Liver (tissue), 9 donors: ENCODE data around the gene SUMO2. TPM values are rescaled to one million over a fixed set of nuclear protein-coding genes. Genes with fewer than 3 reads are reported as not detected.

ENCODE experiments used
- DNase-seq: peaks from one replicate; pipeline ENCODE4 v3.0.0-alpha.2; 2017; ENCODE audit warnings: low spot score
- H3K27ac ChIP-seq, 2 donors: one replicate each; pipeline ENCODE4 v1.7.0; 2013; ENCODE audit warnings: inconsistent platforms in 2 of 2, low read length in 2 of 2, control low read depth in 1 of 2, low read depth in 1 of 2, mild to moderate bottlenecking in 1 of 2
- H3K27me3 ChIP-seq, 4 donors: one replicate each; pipeline versions ENCODE4 v1.6.1 to v1.7.0; 2013; ENCODE audit warnings: low read length in 3 of 4, inconsistent platforms in 1 of 4, mild to moderate bottlenecking in 1 of 4, moderate library complexity in 1 of 4; ENCODE audit not compliant: control insufficient read depth in 4 of 4, insufficient read depth in 4 of 4
- H3K36me3 ChIP-seq, 4 donors: one replicate each; pipeline versions ENCODE4 v1.6.1 to v1.7.0; 2013; ENCODE audit warnings: low read length in 3 of 4, mild to moderate bottlenecking in 3 of 4, low read depth in 1 of 4, moderate library complexity in 1 of 4; ENCODE audit not compliant: control insufficient read depth in 4 of 4, insufficient read depth in 3 of 4
- H3K4me1 ChIP-seq, 4 donors: one replicate each; pipeline versions ENCODE4 v1.6.1 to v1.7.0; 2013; ENCODE audit warnings: low read length in 3 of 4, mild to moderate bottlenecking in 3 of 4, moderate library complexity in 1 of 4; ENCODE audit not compliant: control insufficient read depth in 4 of 4, insufficient read depth in 4 of 4
- H3K4me3 ChIP-seq, 3 donors: one replicate each; pipeline versions ENCODE4 v1.6.1 to v1.7.0; 2013; ENCODE audit warnings: low read length in 3 of 3, control low read depth in 1 of 3, low read depth in 1 of 3, mild to moderate bottlenecking in 1 of 3
- H3K9ac ChIP-seq, 2 donors: one replicate each; pipeline ENCODE4 v1.7.0; 2013; ENCODE audit warnings: low read length in 2 of 2, mild to moderate bottlenecking in 2 of 2, moderate library complexity in 2 of 2, control low read depth in 1 of 2, low read depth in 1 of 2
- H3K9me3 ChIP-seq, 4 donors: one replicate each; pipeline versions ENCODE4 v1.6.1 to v1.7.0; 2013; ENCODE audit warnings: low read length in 3 of 4; ENCODE audit not compliant: control insufficient read depth in 4 of 4
- EGR1 ChIP-seq, 2 donors: IDR thresholded peaks; 2 replicates each; pipeline ENCODE4 v1.6.1; 2016 to 2018; ENCODE audit warnings: antibody characterized with exemption in 2 of 2, low read depth in 2 of 2
- FOXA1 ChIP-seq: IDR thresholded peaks from 2 replicates; pipeline ENCODE4 v1.6.1; 2016; ENCODE audit warnings: antibody characterized with exemption
- FOXA2 ChIP-seq: IDR thresholded peaks from 2 replicates; pipeline ENCODE4 v1.6.1; 2016; ENCODE audit warnings: antibody characterized with exemption
- GABPA ChIP-seq, 2 donors: IDR thresholded peaks in 1 of 2; conservative IDR thresholded peaks in 1 of 2; 2 replicates each; pipeline ENCODE4 v1.6.1; 2016; ENCODE audit warnings: antibody characterized with exemption in 2 of 2, mild to moderate bottlenecking in 1 of 2, moderate library complexity in 1 of 2
- HNF4A ChIP-seq, 2 donors: conservative IDR thresholded peaks; 2 replicates each; pipeline ENCODE4 v1.6.1; 2016; ENCODE audit warnings: antibody characterized with exemption in 2 of 2, mild to moderate bottlenecking in 2 of 2
- JUND ChIP-seq, 2 donors: IDR thresholded peaks; 2 replicates each; pipeline ENCODE4 v1.6.1; 2016; ENCODE audit warnings: antibody characterized with exemption in 2 of 2
- NR2F2 ChIP-seq: IDR thresholded peaks from 2 replicates; pipeline ENCODE4 v1.6.1; 2016; ENCODE audit warnings: antibody characterized with exemption
- RXRA ChIP-seq, 2 donors: IDR thresholded peaks; 2 replicates each; pipeline ENCODE4 v1.6.1; 2017 to 2018; ENCODE audit warnings: antibody characterized with exemption in 2 of 2, mild to moderate bottlenecking in 1 of 2
- SP1 ChIP-seq: IDR thresholded peaks from 2 replicates; pipeline ENCODE4 v1.6.1; 2018; ENCODE audit warnings: antibody characterized with exemption, mild to moderate bottlenecking
- TAF1 ChIP-seq: conservative IDR thresholded peaks from 2 replicates; pipeline ENCODE4 v1.6.1; 2016; ENCODE audit warnings: antibody characterized with exemption, mild to moderate bottlenecking
- YY1 ChIP-seq: IDR thresholded peaks from 2 replicates; pipeline ENCODE4 v1.6.1; 2016; ENCODE audit warnings: antibody characterized with exemption, mild to moderate bottlenecking
- WGBS: extraction: QIAGEN DNeasy Blood & Tissue Kit; methylation state at CpG from one replicate; pipeline ENCODE4 v1.1.7; 2013; 5-methylcytosine and 5-hydroxymethylcytosine counted together
- polyA plus RNA-seq, 2 donors: library from polyadenylated mRNA; stranded (reverse) in 1 of 2; unstranded in 1 of 2; fragments of 200-250 nt in 1 of 2; fragments of >200 nt in 1 of 2; fragmentation: Nextera tagmentation in 1 of 2; extraction: Ambion mirVana in 1 of 2; gene quantifications; one replicate each; pipeline versions ENCODE4 v1.2.1 to v1.2.3, GENCODE V29; 2013 to 2015
- total RNA-seq, 2 donors: library from RNA; depleted of rRNA; stranded (reverse); fragments of >200 nt; gene quantifications; one replicate each; pipeline ENCODE4 v1.2.3, GENCODE V29; 2014
- TF ChIP-seq, protein P1 (sequence below): IDR thresholded peaks from 2 replicates; pipeline ENCODE4 v1.6.1; 2016; ENCODE audit warnings: antibody characterized with exemption
- TF ChIP-seq, protein P2 (sequence below): IDR thresholded peaks from 2 replicates; pipeline ENCODE4 v1.6.1; 2016; ENCODE audit warnings: antibody characterized with exemption, mild to moderate bottlenecking
- TF ChIP-seq, protein P3 (sequence below): fragments of 150-350 bp; IDR thresholded peaks from 2 replicates; pipeline ENCODE4 v1.5.1; 2017; ENCODE audit warnings: improper control_type of control experiment, low read depth, low read length; ENCODE audit not compliant: missing input control
- TF ChIP-seq, protein P4 (sequence below): IDR thresholded peaks from 2 replicates; pipeline ENCODE4 v1.6.1; 2016; ENCODE audit warnings: antibody characterized with exemption
- TF ChIP-seq, protein P5 (sequence below): IDR thresholded peaks from 2 replicates; pipeline ENCODE4 v1.6.1; 2016; ENCODE audit warnings: antibody characterized with exemption
- donor health status: healthy.
- donor health status: healthy.
- donor health status: healthy.
- donor health status: healthy.
- donor health status: healthy.

SUMO2 gene
- total and polyA plus RNA-seq, 4 donors = 20.9 to 160 (median 50.5) TPM

DNA sequence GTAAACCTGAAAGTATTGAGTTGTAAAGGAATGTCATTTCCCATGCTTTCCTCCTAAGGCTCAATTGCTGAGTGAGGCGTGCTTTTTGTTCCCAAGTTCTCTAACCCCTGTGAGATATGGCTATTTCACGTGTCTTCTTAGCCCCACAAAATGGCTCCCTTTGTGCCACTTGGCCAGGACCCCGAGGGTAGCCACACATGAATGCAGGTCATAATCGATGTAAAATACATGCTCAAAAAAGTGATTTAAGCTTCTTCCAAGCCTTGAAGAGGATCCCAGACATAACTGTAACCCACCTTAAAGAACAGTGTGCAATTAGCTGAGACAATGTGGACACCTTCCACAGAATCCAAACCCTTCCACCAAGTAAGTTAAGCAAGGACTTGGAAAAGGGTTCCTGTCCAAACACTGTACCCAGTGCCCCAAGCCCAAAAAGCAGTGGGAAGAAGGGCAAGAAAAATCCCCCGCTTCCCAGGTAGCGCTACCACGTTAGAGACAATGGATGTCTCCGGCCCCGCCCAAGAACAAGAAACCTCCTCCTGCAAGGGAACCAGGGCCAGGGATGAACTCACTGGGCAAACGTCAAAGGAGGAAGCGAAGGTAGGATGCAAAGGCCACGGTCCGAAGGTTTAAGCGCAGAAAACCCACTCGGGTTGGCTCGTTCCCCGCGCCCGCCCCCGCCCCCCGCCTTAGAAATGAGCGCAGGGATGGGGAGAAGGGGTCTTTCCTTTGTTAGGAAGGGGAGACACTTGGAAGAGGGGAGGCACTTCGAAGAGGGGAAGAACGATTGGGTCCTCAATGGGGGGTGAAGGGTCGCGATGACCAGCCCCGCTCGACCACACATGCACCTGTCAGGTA is 29.6 kb downstream of the SUMO2 start:
- peaks cover 0 to 16% (median 7%) of the 10 kb centered on the region in 4 donors for H3K4me1 ChIP-seq
- 19% methylated on average over 28 of the region's 28 CpGs for WGBS

More for the DNA sequence above, 29.6 kb downstream of the SUMO2 start:
- peak; percentile 36 for DNase-seq
- TF ChIP-seq, protein P1, sequence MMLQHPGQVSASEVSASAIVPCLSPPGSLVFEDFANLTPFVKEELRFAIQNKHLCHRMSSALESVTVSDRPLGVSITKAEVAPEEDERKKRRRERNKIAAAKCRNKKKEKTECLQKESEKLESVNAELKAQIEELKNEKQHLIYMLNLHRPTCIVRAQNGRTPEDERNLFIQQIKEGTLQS = no peak
- TF ChIP-seq, protein P2, sequence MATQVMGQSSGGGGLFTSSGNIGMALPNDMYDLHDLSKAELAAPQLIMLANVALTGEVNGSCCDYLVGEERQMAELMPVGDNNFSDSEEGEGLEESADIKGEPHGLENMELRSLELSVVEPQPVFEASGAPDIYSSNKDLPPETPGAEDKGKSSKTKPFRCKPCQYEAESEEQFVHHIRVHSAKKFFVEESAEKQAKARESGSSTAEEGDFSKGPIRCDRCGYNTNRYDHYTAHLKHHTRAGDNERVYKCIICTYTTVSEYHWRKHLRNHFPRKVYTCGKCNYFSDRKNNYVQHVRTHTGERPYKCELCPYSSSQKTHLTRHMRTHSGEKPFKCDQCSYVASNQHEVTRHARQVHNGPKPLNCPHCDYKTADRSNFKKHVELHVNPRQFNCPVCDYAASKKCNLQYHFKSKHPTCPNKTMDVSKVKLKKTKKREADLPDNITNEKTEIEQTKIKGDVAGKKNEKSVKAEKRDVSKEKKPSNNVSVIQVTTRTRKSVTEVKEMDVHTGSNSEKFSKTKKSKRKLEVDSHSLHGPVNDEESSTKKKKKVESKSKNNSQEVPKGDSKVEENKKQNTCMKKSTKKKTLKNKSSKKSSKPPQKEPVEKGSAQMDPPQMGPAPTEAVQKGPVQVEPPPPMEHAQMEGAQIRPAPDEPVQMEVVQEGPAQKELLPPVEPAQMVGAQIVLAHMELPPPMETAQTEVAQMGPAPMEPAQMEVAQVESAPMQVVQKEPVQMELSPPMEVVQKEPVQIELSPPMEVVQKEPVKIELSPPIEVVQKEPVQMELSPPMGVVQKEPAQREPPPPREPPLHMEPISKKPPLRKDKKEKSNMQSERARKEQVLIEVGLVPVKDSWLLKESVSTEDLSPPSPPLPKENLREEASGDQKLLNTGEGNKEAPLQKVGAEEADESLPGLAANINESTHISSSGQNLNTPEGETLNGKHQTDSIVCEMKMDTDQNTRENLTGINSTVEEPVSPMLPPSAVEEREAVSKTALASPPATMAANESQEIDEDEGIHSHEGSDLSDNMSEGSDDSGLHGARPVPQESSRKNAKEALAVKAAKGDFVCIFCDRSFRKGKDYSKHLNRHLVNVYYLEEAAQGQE = no peak
- TF ChIP-seq NR2F2 (no peak), FOXA1 (no peak), JUND (IDR thresholded peaks at IDR 0.05) (no peak), RXRA (IDR thresholded peaks at IDR 0.05) (no peak), EGR1 (IDR thresholded peaks at IDR 0.05; ENCODE audit: low read depth in 2 of 2) (no peak), TAF1 (no peak), GABPA (IDR thresholded peaks at IDR 0.05 in 1 of 2, conservative IDR thresholded peaks at IDR 0.05 in 1 of 2) (no peak), FOXA2 (no peak), YY1 (no peak), SP1 (no peak), HNF4A (conservative IDR thresholded peaks at IDR 0.05) (no peak)
- TF ChIP-seq, protein P3, sequence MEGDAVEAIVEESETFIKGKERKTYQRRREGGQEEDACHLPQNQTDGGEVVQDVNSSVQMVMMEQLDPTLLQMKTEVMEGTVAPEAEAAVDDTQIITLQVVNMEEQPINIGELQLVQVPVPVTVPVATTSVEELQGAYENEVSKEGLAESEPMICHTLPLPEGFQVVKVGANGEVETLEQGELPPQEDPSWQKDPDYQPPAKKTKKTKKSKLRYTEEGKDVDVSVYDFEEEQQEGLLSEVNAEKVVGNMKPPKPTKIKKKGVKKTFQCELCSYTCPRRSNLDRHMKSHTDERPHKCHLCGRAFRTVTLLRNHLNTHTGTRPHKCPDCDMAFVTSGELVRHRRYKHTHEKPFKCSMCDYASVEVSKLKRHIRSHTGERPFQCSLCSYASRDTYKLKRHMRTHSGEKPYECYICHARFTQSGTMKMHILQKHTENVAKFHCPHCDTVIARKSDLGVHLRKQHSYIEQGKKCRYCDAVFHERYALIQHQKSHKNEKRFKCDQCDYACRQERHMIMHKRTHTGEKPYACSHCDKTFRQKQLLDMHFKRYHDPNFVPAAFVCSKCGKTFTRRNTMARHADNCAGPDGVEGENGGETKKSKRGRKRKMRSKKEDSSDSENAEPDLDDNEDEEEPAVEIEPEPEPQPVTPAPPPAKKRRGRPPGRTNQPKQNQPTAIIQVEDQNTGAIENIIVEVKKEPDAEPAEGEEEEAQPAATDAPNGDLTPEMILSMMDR = no peak
- TF ChIP-seq, protein P4, sequence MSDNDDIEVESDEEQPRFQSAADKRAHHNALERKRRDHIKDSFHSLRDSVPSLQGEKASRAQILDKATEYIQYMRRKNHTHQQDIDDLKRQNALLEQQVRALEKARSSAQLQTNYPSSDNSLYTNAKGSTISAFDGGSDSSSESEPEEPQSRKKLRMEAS = no peak
- TF ChIP-seq, protein P5, sequence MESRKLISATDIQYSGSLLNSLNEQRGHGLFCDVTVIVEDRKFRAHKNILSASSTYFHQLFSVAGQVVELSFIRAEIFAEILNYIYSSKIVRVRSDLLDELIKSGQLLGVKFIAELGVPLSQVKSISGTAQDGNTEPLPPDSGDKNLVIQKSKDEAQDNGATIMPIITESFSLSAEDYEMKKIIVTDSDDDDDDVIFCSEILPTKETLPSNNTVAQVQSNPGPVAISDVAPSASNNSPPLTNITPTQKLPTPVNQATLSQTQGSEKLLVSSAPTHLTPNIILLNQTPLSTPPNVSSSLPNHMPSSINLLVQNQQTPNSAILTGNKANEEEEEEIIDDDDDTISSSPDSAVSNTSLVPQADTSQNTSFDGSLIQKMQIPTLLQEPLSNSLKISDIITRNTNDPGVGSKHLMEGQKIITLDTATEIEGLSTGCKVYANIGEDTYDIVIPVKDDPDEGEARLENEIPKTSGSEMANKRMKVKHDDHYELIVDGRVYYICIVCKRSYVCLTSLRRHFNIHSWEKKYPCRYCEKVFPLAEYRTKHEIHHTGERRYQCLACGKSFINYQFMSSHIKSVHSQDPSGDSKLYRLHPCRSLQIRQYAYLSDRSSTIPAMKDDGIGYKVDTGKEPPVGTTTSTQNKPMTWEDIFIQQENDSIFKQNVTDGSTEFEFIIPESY = no peak
- Histone ChIP-seq H3K9me3 (no peaks in the 10 kb centered on the region), H3K4me3 (peak overlapping the region; percentile 82 to 84 (median 83)), H3K36me3 (no peaks in the 10 kb centered on the region), H3K27me3 (no peaks in the 10 kb centered on the region), H3K9ac (peak overlapping the region in 1 of 2 donors; percentile 57), H3K27ac (no peak overlapping the region)
